Skeletal muscle cell (primary cell): ENCODE results near the gene GGT1.
"Not testable (repeated sequence)": the region's sequence is repeated elsewhere in the genome, so short reads cannot be mapped to it uniquely, and the experiment has no call there.

Experiments
- DNase-seq: peaks from one replicate; pipeline ENCODE4 v3.0.0-alpha.2; 2010; ENCODE audit warnings: low read depth
- H3K4me3 ChIP-seq: 2 replicates; pipeline ENCODE4 v1.5.1; 2011; ENCODE audit warnings: low read depth, mild to moderate bottlenecking, control low read depth, low read length, moderate library complexity

Gene GGT1

GRCh38 chr22:24602847-24603769, at the start of gene GGT1:
TSS of gene GGT1 (plus strand) at chr22:24603193. CDS start at chr22:24611082, 7,889 bp downstream.
- H3K4me3 ChIP-seq: not testable (repeated sequence)

GRCh38 chr22:24553597-24554312, 49.2 kb upstream of the GGT1 start:
- H3K4me3 ChIP-seq: peak overlapping the region; percentile 94
- DNase-seq: no peak

More at GRCh38 chr22:24602847-24603769, at the start of gene GGT1:
- not testable (repeated sequence) for DNase-seq

GRCh38 chr22:24554313-24555164, 48.5 kb upstream of the GGT1 start, which contains the start of gene GUCD1:
TSS of gene GUCD1 (minus strand) at chr22:24555138. CDS start at chr22:24554991, 147 bp downstream.
- peak within 1 kb of the TSS; percentile 94 for H3K4me3 ChIP-seq
- no peak for DNase-seq

- peak within 1 kb of the TSS; percentile 94 for H3K4me3 ChIP-seq
- DNase-seq: peak; percentile 94
These were observed 47.6 kb upstream of the GGT1 start, which contains the start of gene SNRPD3 for GRCh38 chr22:24555165-24556039. TSS of gene SNRPD3 (plus strand) at chr22:24555999. CDS start at chr22:24557675, 1,676 bp downstream.

GRCh38 chr22:24559471-24559870, 43.5 kb upstream of the GGT1 start:
- no peak overlapping the region for H3K4me3 ChIP-seq

GRCh38 chr22:24563246-24563645, 39.7 kb upstream of the GGT1 start:
- DNase-seq: no peak
- H3K4me3 ChIP-seq: no peak overlapping the region

More at GRCh38 chr22:24559471-24559870, 43.5 kb upstream of the GGT1 start:
- DNase-seq: no peak

- no peak overlapping the region for H3K4me3 ChIP-seq
- DNase-seq: no peak
These were observed 38.5 kb upstream of the GGT1 start for GRCh38 chr22:24564376-24565058.

GRCh38 chr22:24565077-24565476, 37.9 kb upstream of the GGT1 start:
- H3K4me3 ChIP-seq: no peak overlapping the region
- no peak for DNase-seq

- no peak for DNase-seq
- no peak overlapping the region for H3K4me3 ChIP-seq
These were observed 36.0 kb upstream of the GGT1 start for GRCh38 chr22:24566899-24567511.

- H3K4me3 ChIP-seq: no peak overlapping the region
- DNase-seq: no peak
These were observed 35.3 kb upstream of the GGT1 start for GRCh38 chr22:24567668-24568067.

- no peak overlapping the region for H3K4me3 ChIP-seq
- DNase-seq: no peak
These were observed 31.7 kb upstream of the GGT1 start for GRCh38 chr22:24571266-24571665.

GRCh38 chr22:24576778-24577177, 26.2 kb upstream of the GGT1 start:
- no peak for DNase-seq

GRCh38 chr22:24578355-24579257, 24.4 kb upstream of the GGT1 start:
- DNase-seq: no peak
- H3K4me3 ChIP-seq: no peak overlapping the region

More at GRCh38 chr22:24576778-24577177, 26.2 kb upstream of the GGT1 start:
- no peak overlapping the region for H3K4me3 ChIP-seq

- DNase-seq: no peak
- no peak overlapping the region for H3K4me3 ChIP-seq
These were observed 23.8 kb upstream of the GGT1 start for GRCh38 chr22:24579258-24579601.

GRCh38 chr22:24580276-24580675, 22.7 kb upstream of the GGT1 start:
- peak; percentile 38 for DNase-seq
- no peak overlapping the region for H3K4me3 ChIP-seq

GRCh38 chr22:24582056-24582814, 20.8 kb upstream of the GGT1 start:
- no peak for DNase-seq
- no peak overlapping the region for H3K4me3 ChIP-seq
